A549 (cell line): Measurements from ENCODE around the gene OVAAL. TPM values are rescaled to one million over a fixed set of nuclear protein-coding genes. Genes with fewer than 3 reads are reported as not detected.
A peak's percentile ranks its signal among the peaks of the same experiment; 100 is the strongest.

ENCODE experiments used
- ATAC-seq, 2 experiments: fragments of 200-7000 bp in 1 of 2; fragments of >200 bp in 1 of 2; cut with Nextera tagmentation in 1 of 2; cut with Tn5 transposase in 1 of 2; 3 replicates each; pipeline versions ENCODE4 v1.8.0 to v1.9.1; 2018 to 2020; ENCODE audit warnings: mild to moderate bottlenecking in 1 of 2, moderate library complexity in 1 of 2
- CTCF ChIA-PET: fragments of 300-600 bp; sonication (Branson Sonifier 250); formaldehyde crosslinking; extraction: SDS; loops from one replicate; lab custom pipeline; 2021; ENCODE audit warnings: antibody characterized with exemption, inconsistent platforms; lab: Yijun Ruan, JAX
- POLR2A ChIA-PET: fragments of 350-600 bp; formaldehyde crosslinking; extraction: SDS; loops from one replicate; lab custom pipeline; 2021; ENCODE audit warnings: antibody characterized with exemption, inconsistent platforms; lab: Yijun Ruan, JAX
- DNase-seq, 2 experiments: peaks; one replicate each; pipeline versions ENCODE4 v3.0.0 to v3.0.0-alpha.2; 2011 to 2016; ENCODE audit warnings: low read depth in 1 of 2, low spot score in 1 of 2
- FAIRE-seq: peaks from 2 replicates; lab custom pipeline; 2011; peaks lifted over from hg19 to GRCh38; lab: Jason Lieb, UNC
- H3K27ac ChIP-seq, 2 experiments: fragments of >200 bp; sonication (Bioruptor Twin); formaldehyde crosslinking; 3 replicates each; pipeline ENCODE4 v1.5.1; 2016 to 2017
- H3K4me1 ChIP-seq: fragments of >200 bp; sonication (Bioruptor Twin); formaldehyde crosslinking; 3 replicates; pipeline ENCODE4 v1.6.1; 2016
- H3K4me2 ChIP-seq: fragments of >200 bp; sonication (Bioruptor Twin); formaldehyde crosslinking; 3 replicates; pipeline ENCODE4 v1.6.1; 2016
- H3K4me3 ChIP-seq: fragments of >200 bp; sonication (Bioruptor Twin); formaldehyde crosslinking; 3 replicates; pipeline ENCODE4 v1.5.1; 2016
- H3K9me3 ChIP-seq: fragments of >200 bp; sonication (Bioruptor Twin); formaldehyde crosslinking; 3 replicates; pipeline ENCODE4 v1.6.1; 2016
- CBX8 ChIP-seq: fragments of 200-600 bp; sonication (generic); IDR thresholded peaks from 2 replicates; pipeline ENCODE4 v1.6.1; 2016
- CEBPB ChIP-seq, 2 experiments: fragments of >200 bp in 1 of 2; sonication (Bioruptor Twin) in 1 of 2; formaldehyde crosslinking in 1 of 2; IDR thresholded peaks; 2 replicates each; pipeline ENCODE4 v1.6.1; 2012 to 2016
- EHF ChIP-seq: fragments of 250-450 bp; sonication (Bioruptor Pico); IDR thresholded peaks from 2 replicates; pipeline ENCODE4 v1.5.0; 2020; ENCODE audit warnings: mild to moderate bottlenecking
- EP300 ChIP-seq, 2 experiments: fragments of >200 bp; sonication (Bioruptor Twin); formaldehyde crosslinking; IDR thresholded peaks; 2 replicates in 1 of 2; 3 replicates in 1 of 2; pipeline ENCODE4 v1.6.1; 2016 to 2017
- FOSB ChIP-seq: fragments of 250-450 bp; sonication (Bioruptor Pico); IDR thresholded peaks from 2 replicates; pipeline ENCODE4 v1.5.0; 2020; ENCODE audit warnings: mild to moderate bottlenecking, moderate library complexity
- FOXS1 ChIP-seq: fragments of 250-450 bp; sonication (Bioruptor Pico); IDR thresholded peaks from 2 replicates; pipeline ENCODE4 v1.5.0; 2020; ENCODE audit warnings: mild to moderate bottlenecking, moderate library complexity
- GATA3 ChIP-seq: IDR thresholded peaks from 2 replicates; pipeline ENCODE4 v1.6.1; 2012; ENCODE audit warnings: borderline replicate concordance
- HDAC2 ChIP-seq: fragments of 200-600 bp; sonication (generic); IDR thresholded peaks from 2 replicates; pipeline ENCODE4 v1.6.1; 2016
- HOXA7 ChIP-seq: fragments of 250-450 bp; sonication (Bioruptor Pico); IDR thresholded peaks from 2 replicates; pipeline ENCODE4 v1.5.0; 2020; ENCODE audit warnings: mild to moderate bottlenecking, moderate library complexity
- HOXB5 ChIP-seq: fragments of 250-450 bp; sonication (Bioruptor Pico); IDR thresholded peaks from 2 replicates; pipeline ENCODE4 v1.5.0; 2020; ENCODE audit warnings: mild to moderate bottlenecking, moderate library complexity
- JUNB ChIP-seq: fragments of >200 bp; sonication (Bioruptor Twin); formaldehyde crosslinking; IDR thresholded peaks from 2 replicates; pipeline ENCODE4 v1.6.1; 2016
- KDM1A ChIP-seq: fragments of 200-600 bp; sonication (generic); IDR thresholded peaks from 2 replicates; pipeline ENCODE4 v1.6.1; 2016; ENCODE audit warnings: low read depth, mild to moderate bottlenecking
- KDM5A ChIP-seq: fragments of 200-600 bp; sonication (generic); IDR thresholded peaks from 2 replicates; pipeline ENCODE4 v1.6.1; 2016; ENCODE audit warnings: antibody characterized with exemption, mild to moderate bottlenecking
- MAZ ChIP-seq: fragments of 150-350 bp; IDR thresholded peaks from 2 replicates; pipeline ENCODE4 v1.6.1; 2014; ENCODE audit warnings: antibody characterized with exemption, low read depth, low read length, borderline replicate concordance
- PHF8 ChIP-seq: fragments of 200-600 bp; sonication (generic); IDR thresholded peaks from 2 replicates; pipeline ENCODE4 v1.6.1; 2016; ENCODE audit warnings: low read depth, mild to moderate bottlenecking, antibody characterized with exemption, moderate library complexity, borderline replicate concordance
- POLR2AphosphoS2 ChIP-seq: conservative IDR thresholded peaks from 2 replicates; pipeline ENCODE4 v1.6.1; 2012; ENCODE audit warnings: low read length, improper control_type of control experiment, inconsistent platforms
- RAD21 ChIP-seq, 2 experiments: fragments of >200 bp in 1 of 2; sonication (Bioruptor Twin) in 1 of 2; formaldehyde crosslinking in 1 of 2; IDR thresholded peaks in 1 of 2; conservative IDR thresholded peaks in 1 of 2; 2 replicates in 1 of 2; 3 replicates in 1 of 2; pipeline ENCODE4 v1.6.1; 2012 to 2018; ENCODE audit warnings: inconsistent platforms in 1 of 2
- RARB ChIP-seq: fragments of 250-450 bp; sonication (Bioruptor Pico); IDR thresholded peaks from 2 replicates; pipeline ENCODE4 v1.8.0; 2021; ENCODE audit warnings: mild to moderate bottlenecking, moderate library complexity
- RCOR1 ChIP-seq: fragments of 150-350 bp; IDR thresholded peaks from 2 replicates; pipeline ENCODE4 v1.6.1; 2014; ENCODE audit warnings: antibody characterized with exemption, low read length, low read depth
- RFX5 ChIP-seq: fragments of 450-650 bp; IDR thresholded peaks from 2 replicates; pipeline ENCODE4 v1.7.1; 2014; ENCODE audit warnings: antibody characterized with exemption, mild to moderate bottlenecking, moderate library complexity
- SMC3 ChIP-seq: fragments of >200 bp; sonication (Bioruptor Twin); formaldehyde crosslinking; IDR thresholded peaks from 3 replicates; pipeline ENCODE4 v1.6.1; 2018; ENCODE audit warnings: inconsistent platforms
- SREBF2 ChIP-seq: fragments of 450-650 bp; IDR thresholded peaks from 2 replicates; pipeline ENCODE4 v1.6.1; 2014; ENCODE audit warnings: mild to moderate bottlenecking, moderate library complexity
- TFCP2L1 ChIP-seq: fragments of 250-450 bp; sonication (Bioruptor Pico); IDR thresholded peaks from 2 replicates; pipeline ENCODE4 v1.5.0; 2021; ENCODE audit warnings: mild to moderate bottlenecking
- WGBS: methylation state at CpG from one replicate; pipeline ENCODE4 v1.1.6; 2017; ENCODE audit errors: missing lambda C conversion rate; 5-methylcytosine and 5-hydroxymethylcytosine counted together
- polyA plus RNA-seq, 4 experiments: library from polyadenylated mRNA; depleted of rRNA in 3 of 4; stranded (reverse); fragments of >200 nt; fragmentation: RNase III in 1 of 4; extraction: RNeasy Plus Mini Kit Qiagen cat#74134 plus additional on column Dnase treatment in 1 of 4; gene quantifications; 2 replicates in 3 of 4; 3 replicates in 1 of 4; pipeline ENCODE4 v1.2.3, GENCODE V29; 2011 to 2017
- TF ChIP-seq, protein P1 (sequence below): fragments of >200 bp; sonication (Bioruptor Twin); formaldehyde crosslinking; IDR thresholded peaks from 3 replicates; pipeline ENCODE4 v1.5.1; 2016
- TF ChIP-seq, protein P2 (sequence below): IDR thresholded peaks from 2 replicates; pipeline ENCODE4 v1.6.1; 2012
- TF ChIP-seq, protein P3 (sequence below): IDR thresholded peaks from 2 replicates; pipeline ENCODE4 v1.6.1; 2012; ENCODE audit warnings: low read depth, borderline replicate concordance
- TF ChIP-seq, protein P4 (sequence below): fragments of >200 bp; sonication (Bioruptor Twin); formaldehyde crosslinking; IDR thresholded peaks from 3 replicates; pipeline ENCODE4 v1.6.1; 2016
- TF ChIP-seq, protein P5 (sequence below): fragments of >200 bp; sonication (Bioruptor Twin); formaldehyde crosslinking; IDR thresholded peaks from 2 replicates; pipeline ENCODE4 v1.6.1; 2016
- TF ChIP-seq, protein P6 (sequence below): fragments of 200-600 bp; sonication (generic); IDR thresholded peaks from 2 replicates; pipeline ENCODE4 v1.6.1; 2016; ENCODE audit warnings: antibody characterized with exemption, mild to moderate bottlenecking, moderate library complexity
- TF ChIP-seq, protein P7 (sequence below): fragments of 450-650 bp; IDR thresholded peaks from 2 replicates; pipeline ENCODE4 v1.6.1; 2014; ENCODE audit warnings: antibody characterized with exemption

The OVAAL gene
- polyA plus RNA-seq, 2 of the 4 experiments (the other 2 are of a cell fraction) = 0.08 TPM; not detected in 1

DNA sequence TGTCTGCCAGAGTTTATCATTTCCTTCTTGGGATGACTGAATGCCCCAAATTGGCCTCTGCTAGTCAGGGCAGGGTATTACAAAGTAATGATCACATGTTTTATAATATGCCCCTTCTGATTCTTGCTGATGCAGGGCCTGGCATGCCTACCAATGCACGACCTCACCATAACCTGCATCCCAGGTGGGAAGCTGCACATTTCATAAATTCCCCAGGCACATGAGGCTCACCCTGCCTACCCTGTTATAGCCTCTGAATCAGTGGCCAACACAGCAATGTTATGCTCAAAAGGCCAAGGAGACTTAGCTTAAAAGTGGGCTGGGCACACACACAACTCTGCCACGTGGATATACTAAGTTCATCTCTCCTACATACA, 45.1 kb downstream of the OVAAL start:
- no peak for TF ChIP-seq HOXB5
- no peak for TF ChIP-seq KDM1A
- TF ChIP-seq EP300 (IDR thresholded peaks at IDR 0.05) = no peak
- TF ChIP-seq, protein P1, sequence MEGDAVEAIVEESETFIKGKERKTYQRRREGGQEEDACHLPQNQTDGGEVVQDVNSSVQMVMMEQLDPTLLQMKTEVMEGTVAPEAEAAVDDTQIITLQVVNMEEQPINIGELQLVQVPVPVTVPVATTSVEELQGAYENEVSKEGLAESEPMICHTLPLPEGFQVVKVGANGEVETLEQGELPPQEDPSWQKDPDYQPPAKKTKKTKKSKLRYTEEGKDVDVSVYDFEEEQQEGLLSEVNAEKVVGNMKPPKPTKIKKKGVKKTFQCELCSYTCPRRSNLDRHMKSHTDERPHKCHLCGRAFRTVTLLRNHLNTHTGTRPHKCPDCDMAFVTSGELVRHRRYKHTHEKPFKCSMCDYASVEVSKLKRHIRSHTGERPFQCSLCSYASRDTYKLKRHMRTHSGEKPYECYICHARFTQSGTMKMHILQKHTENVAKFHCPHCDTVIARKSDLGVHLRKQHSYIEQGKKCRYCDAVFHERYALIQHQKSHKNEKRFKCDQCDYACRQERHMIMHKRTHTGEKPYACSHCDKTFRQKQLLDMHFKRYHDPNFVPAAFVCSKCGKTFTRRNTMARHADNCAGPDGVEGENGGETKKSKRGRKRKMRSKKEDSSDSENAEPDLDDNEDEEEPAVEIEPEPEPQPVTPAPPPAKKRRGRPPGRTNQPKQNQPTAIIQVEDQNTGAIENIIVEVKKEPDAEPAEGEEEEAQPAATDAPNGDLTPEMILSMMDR = no peak
- TF ChIP-seq MAZ = no peak
- TF ChIP-seq, protein P2, sequence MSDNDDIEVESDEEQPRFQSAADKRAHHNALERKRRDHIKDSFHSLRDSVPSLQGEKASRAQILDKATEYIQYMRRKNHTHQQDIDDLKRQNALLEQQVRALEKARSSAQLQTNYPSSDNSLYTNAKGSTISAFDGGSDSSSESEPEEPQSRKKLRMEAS = no peak
- TF ChIP-seq, protein P3, sequence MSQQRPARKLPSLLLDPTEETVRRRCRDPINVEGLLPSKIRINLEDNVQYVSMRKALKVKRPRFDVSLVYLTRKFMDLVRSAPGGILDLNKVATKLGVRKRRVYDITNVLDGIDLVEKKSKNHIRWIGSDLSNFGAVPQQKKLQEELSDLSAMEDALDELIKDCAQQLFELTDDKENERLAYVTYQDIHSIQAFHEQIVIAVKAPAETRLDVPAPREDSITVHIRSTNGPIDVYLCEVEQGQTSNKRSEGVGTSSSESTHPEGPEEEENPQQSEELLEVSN = no peak
- no peak for TF ChIP-seq HDAC2
- no peak for TF ChIP-seq HOXA7 (CRISPR knock-in tag)
- TF ChIP-seq RCOR1 = no peak
- no peak for TF ChIP-seq CEBPB (IDR thresholded peaks at IDR 0.05)
- TF ChIP-seq, protein P4, sequence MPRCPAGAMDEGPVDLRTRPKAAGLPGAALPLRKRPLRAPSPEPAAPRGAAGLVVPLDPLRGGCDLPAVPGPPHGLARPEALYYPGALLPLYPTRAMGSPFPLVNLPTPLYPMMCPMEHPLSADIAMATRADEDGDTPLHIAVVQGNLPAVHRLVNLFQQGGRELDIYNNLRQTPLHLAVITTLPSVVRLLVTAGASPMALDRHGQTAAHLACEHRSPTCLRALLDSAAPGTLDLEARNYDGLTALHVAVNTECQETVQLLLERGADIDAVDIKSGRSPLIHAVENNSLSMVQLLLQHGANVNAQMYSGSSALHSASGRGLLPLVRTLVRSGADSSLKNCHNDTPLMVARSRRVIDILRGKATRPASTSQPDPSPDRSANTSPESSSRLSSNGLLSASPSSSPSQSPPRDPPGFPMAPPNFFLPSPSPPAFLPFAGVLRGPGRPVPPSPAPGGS = no peak
- no peak for TF ChIP-seq GATA3
- TF ChIP-seq TFCP2L1 (CRISPR knock-in tag) = no peak
- no peak for TF ChIP-seq CBX8
- no peak for TF ChIP-seq POLR2AphosphoS2
- TF ChIP-seq KDM5A = no peak
- no peak for TF ChIP-seq EHF (CRISPR knock-in tag)
- Histone ChIP-seq H3K4me3 (no peak overlapping the region), H3K27ac (peak overlapping the region in 1 of 2 experiments; percentile 29; a peak in 1 of 6 replicates), H3K4me1 (peaks cover 19% of the 10 kb centered on the region), H3K9me3 (no peaks in the 10 kb centered on the region), H3K4me2 (no peak overlapping the region)
- WGBS = 41% methylated on average over 2 of the region's 2 CpGs
- ATAC-seq (no peak), DNase-seq (no peak), FAIRE-seq (no peak)
- ChIA-PET POLR2A (no interaction called here), CTCF (interaction anchor here (1.0 kb wide), 1 partner anchor 32 kb away, joined by 3 read pairs; no protein-coding TSS in a partner anchor)

DNA sequence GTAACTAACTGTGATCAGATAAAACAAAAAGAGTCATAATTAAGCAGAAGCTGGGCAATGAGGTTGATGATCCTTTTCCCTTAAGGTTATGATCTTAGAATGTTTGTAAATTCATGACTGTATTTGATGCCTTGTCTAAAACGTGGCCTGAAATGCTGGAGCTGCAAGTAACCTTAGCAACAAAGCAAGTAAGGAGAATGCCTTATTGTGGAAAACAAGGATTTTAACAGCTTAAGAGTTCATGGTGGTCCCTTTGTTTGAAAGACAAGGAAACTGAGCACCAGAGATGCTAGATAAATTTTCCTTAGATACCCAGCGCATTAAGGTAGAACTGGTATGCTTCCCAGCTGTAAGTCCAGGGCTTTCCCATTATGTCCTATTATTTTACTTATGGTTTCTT, 47.4 kb downstream of the OVAAL start:
- ChIA-PET CTCF (interaction anchor here (0.6 kb wide), 1 partner anchor 23 kb away, joined by 3 read pairs; no protein-coding TSS in a partner anchor), POLR2A (no interaction called here)
- 54% methylated on average over 2 of the region's 2 CpGs for WGBS

More for the DNA sequence above, 47.4 kb downstream of the OVAAL start:
- ATAC-seq = no peak
- H3K4me2 ChIP-seq = no peak overlapping the region
- no peak overlapping the region for H3K4me3 ChIP-seq
- TF ChIP-seq SREBF2 (no peak), RARB (CRISPR knock-in tag) (no peak), FOXS1 (CRISPR knock-in tag) (no peak), FOSB (no peak), JUNB (no peak), RFX5 (no peak), RCOR1 (no peak), MAZ (no peak), RAD21 (conservative IDR thresholded peaks at IDR 0.05 in 1 of 2, IDR thresholded peaks at IDR 0.05 in 1 of 2) (no peak), PHF8 (no peak), SMC3 (no peak), TFCP2L1 (CRISPR knock-in tag) (no peak)
- TF ChIP-seq, protein P5, sequence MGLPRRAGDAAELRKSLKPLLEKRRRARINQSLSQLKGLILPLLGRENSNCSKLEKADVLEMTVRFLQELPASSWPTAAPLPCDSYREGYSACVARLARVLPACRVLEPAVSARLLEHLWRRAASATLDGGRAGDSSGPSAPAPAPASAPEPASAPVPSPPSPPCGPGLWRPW = no peak
- TF ChIP-seq, protein P6, sequence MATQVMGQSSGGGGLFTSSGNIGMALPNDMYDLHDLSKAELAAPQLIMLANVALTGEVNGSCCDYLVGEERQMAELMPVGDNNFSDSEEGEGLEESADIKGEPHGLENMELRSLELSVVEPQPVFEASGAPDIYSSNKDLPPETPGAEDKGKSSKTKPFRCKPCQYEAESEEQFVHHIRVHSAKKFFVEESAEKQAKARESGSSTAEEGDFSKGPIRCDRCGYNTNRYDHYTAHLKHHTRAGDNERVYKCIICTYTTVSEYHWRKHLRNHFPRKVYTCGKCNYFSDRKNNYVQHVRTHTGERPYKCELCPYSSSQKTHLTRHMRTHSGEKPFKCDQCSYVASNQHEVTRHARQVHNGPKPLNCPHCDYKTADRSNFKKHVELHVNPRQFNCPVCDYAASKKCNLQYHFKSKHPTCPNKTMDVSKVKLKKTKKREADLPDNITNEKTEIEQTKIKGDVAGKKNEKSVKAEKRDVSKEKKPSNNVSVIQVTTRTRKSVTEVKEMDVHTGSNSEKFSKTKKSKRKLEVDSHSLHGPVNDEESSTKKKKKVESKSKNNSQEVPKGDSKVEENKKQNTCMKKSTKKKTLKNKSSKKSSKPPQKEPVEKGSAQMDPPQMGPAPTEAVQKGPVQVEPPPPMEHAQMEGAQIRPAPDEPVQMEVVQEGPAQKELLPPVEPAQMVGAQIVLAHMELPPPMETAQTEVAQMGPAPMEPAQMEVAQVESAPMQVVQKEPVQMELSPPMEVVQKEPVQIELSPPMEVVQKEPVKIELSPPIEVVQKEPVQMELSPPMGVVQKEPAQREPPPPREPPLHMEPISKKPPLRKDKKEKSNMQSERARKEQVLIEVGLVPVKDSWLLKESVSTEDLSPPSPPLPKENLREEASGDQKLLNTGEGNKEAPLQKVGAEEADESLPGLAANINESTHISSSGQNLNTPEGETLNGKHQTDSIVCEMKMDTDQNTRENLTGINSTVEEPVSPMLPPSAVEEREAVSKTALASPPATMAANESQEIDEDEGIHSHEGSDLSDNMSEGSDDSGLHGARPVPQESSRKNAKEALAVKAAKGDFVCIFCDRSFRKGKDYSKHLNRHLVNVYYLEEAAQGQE = no peak
- TF ChIP-seq, protein P7, sequence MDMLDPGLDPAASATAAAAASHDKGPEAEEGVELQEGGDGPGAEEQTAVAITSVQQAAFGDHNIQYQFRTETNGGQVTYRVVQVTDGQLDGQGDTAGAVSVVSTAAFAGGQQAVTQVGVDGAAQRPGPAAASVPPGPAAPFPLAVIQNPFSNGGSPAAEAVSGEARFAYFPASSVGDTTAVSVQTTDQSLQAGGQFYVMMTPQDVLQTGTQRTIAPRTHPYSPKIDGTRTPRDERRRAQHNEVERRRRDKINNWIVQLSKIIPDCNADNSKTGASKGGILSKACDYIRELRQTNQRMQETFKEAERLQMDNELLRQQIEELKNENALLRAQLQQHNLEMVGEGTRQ = no peak
- TF ChIP-seq, all 56 proteins: peak for 0
- peaks cover 4% of the 10 kb centered on the region; the same call in 1 of the 3 replicates for H3K4me1 ChIP-seq
- no peaks in the 10 kb centered on the region for H3K9me3 ChIP-seq
- DNase-seq (no peak), FAIRE-seq (no peak)
- no peak overlapping the region for H3K27ac ChIP-seq
